Large intestine (tissue), 3 donors: ENCODE data around the gene BCL10. TPM values are rescaled to one million over a fixed set of nuclear protein-coding genes. Genes with fewer than 3 reads are reported as not detected.

Source experiments
- DNase-seq, 2 donors: peaks; one replicate each; pipeline versions ENCODE4 v3.0.0 to v3.0.0-alpha.2; 2013
- H3K27ac ChIP-seq: one replicate; pipeline ENCODE4 v1.5.1; 2013; ENCODE audit warnings: low read length
- H3K27me3 ChIP-seq: 2 replicates; pipeline ENCODE4 v1.6.1; 2013; ENCODE audit warnings: low read length; ENCODE audit not compliant: control insufficient read depth, insufficient read depth
- H3K36me3 ChIP-seq: 2 replicates; pipeline ENCODE4 v1.6.1; 2013; ENCODE audit warnings: low read length; ENCODE audit not compliant: control insufficient read depth, insufficient read depth
- H3K4me1 ChIP-seq: one replicate; pipeline ENCODE4 v1.6.1; 2013; ENCODE audit warnings: low read length; ENCODE audit not compliant: control insufficient read depth, insufficient read depth
- H3K4me3 ChIP-seq: one replicate; pipeline ENCODE4 v1.5.1; 2013; ENCODE audit warnings: low read length
- H3K9me3 ChIP-seq: one replicate; pipeline ENCODE4 v1.6.1; 2013; ENCODE audit warnings: mild to moderate bottlenecking, low read depth, low read length, moderate library complexity; ENCODE audit not compliant: control insufficient read depth
- WGBS: methylation state at CpG from one replicate; pipeline ENCODE4 v1.1.5; 2013; ENCODE audit warnings: low lambda C conversion rate; ENCODE audit not compliant: insufficient coverage; 5-methylcytosine and 5-hydroxymethylcytosine counted together
- polyA plus RNA-seq: library from polyadenylated mRNA; unstranded; fragments of 120-200 nt; gene quantifications from one replicate; pipeline ENCODE4 v1.2.1, GENCODE V29; 2013

The BCL10 gene
- polyA plus RNA-seq, 1 donor = 27.0 TPM

DNA sequence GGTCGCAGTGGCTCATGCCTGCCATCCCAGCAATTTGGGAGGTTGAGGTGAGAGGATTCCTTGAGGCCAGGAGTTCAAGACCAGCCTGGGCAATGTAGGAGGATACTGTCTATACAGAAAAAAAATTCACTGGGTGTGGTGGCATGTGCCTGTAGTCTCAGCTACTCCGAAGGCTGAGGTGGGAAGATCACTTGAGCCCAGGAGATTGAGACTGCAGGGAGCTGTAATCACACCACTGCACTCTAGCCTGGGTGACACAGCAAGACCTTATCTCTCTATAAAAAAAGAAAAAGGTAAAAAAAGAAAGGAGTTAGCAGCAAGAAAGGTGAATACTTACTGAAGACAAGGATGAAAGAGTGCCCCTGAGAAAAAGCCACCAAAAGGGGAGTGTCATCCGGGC, 23.7 kb upstream of the BCL10 start:
- no peak overlapping the region for H3K27ac ChIP-seq
- no CpG with 5 or more reads among the region's 3 CpGs for WGBS
- DNase-seq = no peak
- no peaks in the 10 kb centered on the region for H3K27me3 ChIP-seq
- H3K9me3 ChIP-seq = no peaks in the 10 kb centered on the region
- no peaks in the 10 kb centered on the region for H3K36me3 ChIP-seq
- H3K4me3 ChIP-seq = no peak overlapping the region
- H3K4me1 ChIP-seq = peaks cover 16% of the 10 kb centered on the region

- peak; percentile 87 to 96 for DNase-seq
- Histone ChIP-seq H3K4me3 (no peak overlapping the region), H3K27me3 (no peaks in the 10 kb centered on the region), H3K9me3 (no peaks in the 10 kb centered on the region), H3K27ac (peak overlapping the region; percentile 76), H3K4me1 (peaks cover 16% of the 10 kb centered on the region), H3K36me3 (no peaks in the 10 kb centered on the region)
- 23% methylated on average over 4 of the region's 11 CpGs for WGBS
These were observed 21.6 kb upstream of the BCL10 start for GRCh38 chr1:85297855-85298629.

DNA sequence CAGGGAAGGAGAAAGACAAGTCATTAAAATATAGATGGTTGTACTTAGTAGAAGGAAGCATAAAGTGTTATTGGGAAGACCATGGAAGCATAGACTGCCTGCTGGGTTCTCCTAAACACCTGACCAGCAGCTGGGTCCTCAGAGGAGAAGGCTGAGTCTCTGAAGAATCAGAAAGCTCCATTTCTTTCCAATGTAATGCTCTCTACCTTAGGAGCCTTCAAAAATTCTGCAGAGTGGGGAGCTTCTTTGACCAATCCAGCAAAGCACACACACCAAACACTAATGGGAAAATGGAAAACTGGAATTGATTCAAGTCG, 21.1 kb upstream of the BCL10 start:
- WGBS = 20% methylated on average over 1 of the region's 1 CpG
- Histone ChIP-seq H3K4me3 (no peak overlapping the region), H3K9me3 (no peaks in the 10 kb centered on the region), H3K4me1 (peaks cover 16% of the 10 kb centered on the region), H3K27me3 (no peaks in the 10 kb centered on the region), H3K36me3 (no peaks in the 10 kb centered on the region), H3K27ac (peak overlapping the region; percentile 76)
- no peak for DNase-seq

DNA sequence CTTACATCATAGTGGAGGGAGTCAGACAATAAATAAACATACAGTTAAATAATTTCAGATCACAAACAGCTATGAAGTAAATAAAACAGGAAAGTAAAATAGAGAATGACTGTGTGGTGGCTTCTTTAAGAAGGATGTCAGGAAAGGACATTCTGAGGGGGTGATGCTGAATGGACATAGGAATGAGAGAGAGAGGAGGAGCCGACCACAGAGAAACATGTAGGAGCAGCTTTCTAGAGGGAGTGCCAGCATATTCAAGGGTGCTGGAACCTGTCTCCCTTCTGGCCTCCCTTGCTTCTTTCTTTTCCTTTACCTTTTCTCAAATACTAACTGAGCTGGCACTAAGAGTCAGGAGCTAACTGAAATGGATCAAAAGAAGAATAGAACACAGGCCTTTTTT, 20.5 kb upstream of the BCL10 start:
- WGBS = no CpG with 5 or more reads among the region's 1 CpG
- peaks cover 16% of the 10 kb centered on the region for H3K4me1 ChIP-seq
- no peak for DNase-seq
- peak overlapping the region; percentile 76 for H3K27ac ChIP-seq
- no peaks in the 10 kb centered on the region for H3K9me3 ChIP-seq
- H3K36me3 ChIP-seq = no peaks in the 10 kb centered on the region
- H3K27me3 ChIP-seq = no peaks in the 10 kb centered on the region
- H3K4me3 ChIP-seq = no peak overlapping the region

GRCh38 chr1:85295654-85296053, 19.2 kb upstream of the BCL10 start:
- H3K9me3 ChIP-seq = no peaks in the 10 kb centered on the region
- H3K27ac ChIP-seq = no peak overlapping the region
- WGBS = no CpG with 5 or more reads among the region's 4 CpGs
- no peak for DNase-seq
- no peaks in the 10 kb centered on the region for H3K36me3 ChIP-seq
- H3K4me1 ChIP-seq = peaks cover 16% of the 10 kb centered on the region
- H3K4me3 ChIP-seq = no peak overlapping the region
- H3K27me3 ChIP-seq = no peaks in the 10 kb centered on the region

- Histone ChIP-seq H3K9me3 (no peaks in the 10 kb centered on the region), H3K36me3 (no peaks in the 10 kb centered on the region), H3K4me3 (no peak overlapping the region), H3K27me3 (no peaks in the 10 kb centered on the region), H3K4me1 (peaks cover 16% of the 10 kb centered on the region), H3K27ac (no peak overlapping the region)
- WGBS = 68% methylated on average over 2 of the region's 3 CpGs
- no peak for DNase-seq
These were observed 18.6 kb upstream of the BCL10 start for GRCh38 chr1:85295006-85295431.

GRCh38 chr1:85290826-85291225, 14.4 kb upstream of the BCL10 start:
- Histone ChIP-seq H3K9me3 (no peaks in the 10 kb centered on the region), H3K36me3 (no peaks in the 10 kb centered on the region), H3K4me3 (no peak overlapping the region), H3K27me3 (no peaks in the 10 kb centered on the region), H3K27ac (no peak overlapping the region), H3K4me1 (no peaks in the 10 kb centered on the region)
- DNase-seq = no peak
- WGBS = no CpG with 5 or more reads among the region's 2 CpGs

GRCh38 chr1:85289848-85290335, 13.5 kb upstream of the BCL10 start:
- no peak overlapping the region for H3K4me3 ChIP-seq
- no peak overlapping the region for H3K27ac ChIP-seq
- no peaks in the 10 kb centered on the region for H3K9me3 ChIP-seq
- no peaks in the 10 kb centered on the region for H3K4me1 ChIP-seq
- DNase-seq = no peak
- no peaks in the 10 kb centered on the region for H3K36me3 ChIP-seq
- no peaks in the 10 kb centered on the region for H3K27me3 ChIP-seq
- 67% methylated on average over 1 of the region's 4 CpGs for WGBS

DNA sequence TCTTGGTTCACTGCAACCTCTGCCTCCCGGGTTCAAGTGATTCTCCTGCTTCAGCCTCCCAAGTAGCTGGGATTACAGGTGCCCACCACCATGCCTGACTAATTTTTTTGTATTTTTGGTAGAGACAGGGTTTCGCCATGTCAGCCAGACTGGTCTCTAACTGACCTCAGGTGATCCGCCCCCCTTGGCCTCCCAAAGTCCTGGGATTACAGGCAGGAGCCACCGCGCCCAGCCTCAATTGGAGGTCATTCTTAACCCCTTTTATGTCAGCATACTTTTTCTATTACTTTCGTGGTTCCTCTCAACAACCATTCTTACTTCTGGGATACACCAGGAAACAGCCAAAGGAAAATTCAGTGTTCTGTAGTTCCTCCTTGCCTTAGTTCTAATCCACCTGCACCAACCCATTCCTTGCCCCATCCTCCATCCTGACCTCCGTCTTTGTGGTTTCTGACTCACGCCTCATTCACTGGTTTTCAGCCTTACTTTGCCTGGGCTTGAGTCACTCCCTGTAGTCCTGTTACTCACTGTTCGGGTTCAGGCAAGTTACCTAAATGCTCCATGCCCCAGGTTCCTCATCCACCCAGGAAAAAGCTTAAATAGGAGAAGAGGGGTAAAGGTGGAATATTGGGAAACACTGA, 12.9 kb upstream of the BCL10 start:
- Histone ChIP-seq H3K4me3 (no peak overlapping the region), H3K27ac (no peak overlapping the region), H3K36me3 (no peaks in the 10 kb centered on the region), H3K27me3 (no peaks in the 10 kb centered on the region), H3K9me3 (no peaks in the 10 kb centered on the region), H3K4me1 (no peaks in the 10 kb centered on the region)
- 100% methylated on average over 1 of the region's 9 CpGs for WGBS
- DNase-seq = no peak

DNA sequence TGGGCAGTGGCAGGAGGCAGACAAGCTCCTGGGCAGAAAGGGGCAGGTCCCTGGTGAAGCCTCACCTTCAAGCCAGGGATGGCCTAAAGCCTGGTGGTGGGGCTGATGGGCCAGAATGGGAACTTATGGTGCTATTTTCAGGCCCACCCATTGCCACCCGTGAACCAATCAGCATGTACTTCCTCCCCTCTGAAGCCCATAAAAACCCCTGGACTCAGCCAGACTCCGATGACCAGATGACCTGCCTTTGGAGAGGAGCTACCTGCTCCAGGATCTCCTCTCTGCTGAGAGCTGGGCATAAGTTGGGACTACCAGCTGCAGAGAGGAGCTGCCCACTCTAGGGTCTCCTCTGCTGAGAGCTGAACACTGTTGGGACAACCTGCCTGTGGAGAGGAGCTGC, 7.8 kb upstream of the BCL10 start:
- WGBS = no CpG with 5 or more reads among the region's 2 CpGs
- no peaks in the 10 kb centered on the region for H3K27me3 ChIP-seq

More for the DNA sequence above, 7.8 kb upstream of the BCL10 start:
- no peaks in the 10 kb centered on the region for H3K9me3 ChIP-seq
- no peaks in the 10 kb centered on the region for H3K36me3 ChIP-seq
- H3K27ac ChIP-seq = no peak overlapping the region
- DNase-seq = no peak
- peaks cover 1% of the 10 kb centered on the region for H3K4me1 ChIP-seq
- no peak overlapping the region for H3K4me3 ChIP-seq
